HepG2 (cell line): ENCODE measurements around the gene LAMB4. TPM values are rescaled to one million over a fixed set of nuclear protein-coding genes. Genes with fewer than 3 reads are reported as not detected.

Experiments used
- ASH2L ChIP-seq: fragments of 300-600, 200-600 bp; sonication (generic); IDR thresholded peaks from 2 replicates; pipeline ENCODE4 v1.7.0; 2017; ENCODE audit warnings: low read depth, mild to moderate bottlenecking, moderate library complexity, mixed read lengths, low read length; ENCODE audit not compliant: insufficient read length
- BCL6 ChIP-seq: IDR thresholded peaks from 2 replicates; pipeline ENCODE4 v1.6.1; 2016; ENCODE audit warnings: missing genetic modification reagents, missing compliant biosample characterization
- CENPBD1 ChIP-seq: sonication (generic); formaldehyde crosslinking; IDR thresholded peaks from 2 replicates; pipeline ENCODE4 v1.8.0; 2022; ENCODE audit warnings: missing genetic modification reagents, low read depth, mild to moderate bottlenecking, borderline replicate concordance
- CREM ChIP-seq, 2 experiments: sonication (generic) in 1 of 2; formaldehyde crosslinking in 1 of 2; IDR thresholded peaks; 2 replicates each; pipeline versions ENCODE4 v1.4.0 to v1.6.1; 2016 to 2020; ENCODE audit warnings: antibody characterized with exemption in 1 of 2, mild to moderate bottlenecking in 1 of 2, missing genetic modification reagents in 1 of 2
- FOXA3 ChIP-seq: IDR thresholded peaks from 2 replicates; pipeline ENCODE4 v1.6.1; 2016; ENCODE audit warnings: missing genetic modification reagents, missing compliant biosample characterization
- KAT8 ChIP-seq: IDR thresholded peaks from 2 replicates; pipeline ENCODE4 v1.6.1; 2016; ENCODE audit warnings: missing genetic modification reagents, missing compliant biosample characterization
- LBX2 ChIP-seq: sonication (generic); formaldehyde crosslinking; IDR thresholded peaks from 2 replicates; pipeline ENCODE4 v1.5.0; 2020; ENCODE audit warnings: missing genetic modification reagents, mild to moderate bottlenecking, borderline replicate concordance
- MAZ ChIP-seq, 2 experiments: sonication (generic) in 1 of 2; formaldehyde crosslinking in 1 of 2; IDR thresholded peaks; 2 replicates each; pipeline versions ENCODE4 v1.5.0 to v1.6.1; 2012 to 2020; ENCODE audit warnings: low read depth in 2 of 2, mild to moderate bottlenecking in 2 of 2, borderline replicate concordance in 1 of 2, improper control_type of control experiment in 1 of 2, low read length in 1 of 2, missing genetic modification reagents in 1 of 2, moderate library complexity in 1 of 2
- MEF2D ChIP-seq: sonication (generic); formaldehyde crosslinking; IDR thresholded peaks from 2 replicates; pipeline ENCODE4 v1.5.1; 2020; ENCODE audit warnings: mild to moderate bottlenecking, missing genetic modification reagents
- PAXIP1 ChIP-seq: sonication (generic); formaldehyde crosslinking; conservative IDR thresholded peaks from 2 replicates; pipeline ENCODE4 v1.4.0; 2020; ENCODE audit warnings: mild to moderate bottlenecking, missing genetic modification reagents, moderate library complexity
- SIX1 ChIP-seq: sonication (generic); formaldehyde crosslinking; IDR thresholded peaks from 2 replicates; pipeline ENCODE4 v1.4.0; 2020; ENCODE audit warnings: missing genetic modification reagents, borderline replicate concordance
- TAF15 ChIP-seq: fragments of 200-400 bp; formaldehyde crosslinking; IDR thresholded peaks from one replicate; pipeline ENCODE4 v1.6.1; 2018; ENCODE audit warnings: mild to moderate bottlenecking, low read depth, low read length; ENCODE audit not compliant: poor library complexity, severe bottlenecking
- THAP11 ChIP-seq: IDR thresholded peaks from 2 replicates; pipeline ENCODE4 v1.6.1; 2016; ENCODE audit warnings: missing biosample characterization, missing genetic modification reagents
- ZGPAT ChIP-seq: IDR thresholded peaks from 2 replicates; pipeline ENCODE4 v1.6.1; 2016; ENCODE audit warnings: mild to moderate bottlenecking
- ZNF446 ChIP-seq: sonication (generic); formaldehyde crosslinking; IDR thresholded peaks from 2 replicates; pipeline ENCODE4 v1.5.0; 2020; ENCODE audit warnings: mild to moderate bottlenecking, missing genetic modification reagents
- polyA plus RNA-seq, 8 experiments: library from polyadenylated mRNA; depleted of rRNA in 3 of 8; stranded (reverse) in 7 of 8; unstranded in 1 of 8; fragments of >200 nt; fragmentation: Illumina TruSeq in 4 of 8; extraction: Trizol in 4 of 8; gene quantifications; 2 replicates each; pipeline versions ENCODE4 v1.2.1 to v1.2.3, GENCODE V29; 2011 to 2016; ENCODE audit warnings: low read depth in 4 of 8, missing spikeins in 1 of 8, mixed read lengths in 1 of 8; ENCODE audit not compliant: insufficient read depth in 1 of 8
- total RNA-seq, 5 experiments: library from RNA; depleted of rRNA; stranded (reverse); fragments of >200 nt; fragmentation: Illumina TruSeq; extraction: Trizol; gene quantifications; 2 replicates each; pipeline ENCODE4 v1.2.3, GENCODE V29; 2016; ENCODE audit warnings: low read depth in 1 of 5
- TF ChIP-seq, protein P1 (sequence below): sonication (generic); formaldehyde crosslinking; IDR thresholded peaks from 2 replicates; pipeline ENCODE4 v1.5.1; 2020; ENCODE audit warnings: missing genetic modification reagents, mild to moderate bottlenecking, borderline replicate concordance
- TF ChIP-seq, protein P2 (sequence below): IDR thresholded peaks from 2 replicates; pipeline ENCODE4 v1.4.0; 2020; ENCODE audit warnings: mild to moderate bottlenecking, missing genetic modification reagents

Gene LAMB4
- total and polyA plus RNA-seq, 2 of the 13 experiments (the other 11 are each of a cell fraction or from before 2014, with no cell fraction given) = 0.05 TPM; not detected in 1

DNA sequence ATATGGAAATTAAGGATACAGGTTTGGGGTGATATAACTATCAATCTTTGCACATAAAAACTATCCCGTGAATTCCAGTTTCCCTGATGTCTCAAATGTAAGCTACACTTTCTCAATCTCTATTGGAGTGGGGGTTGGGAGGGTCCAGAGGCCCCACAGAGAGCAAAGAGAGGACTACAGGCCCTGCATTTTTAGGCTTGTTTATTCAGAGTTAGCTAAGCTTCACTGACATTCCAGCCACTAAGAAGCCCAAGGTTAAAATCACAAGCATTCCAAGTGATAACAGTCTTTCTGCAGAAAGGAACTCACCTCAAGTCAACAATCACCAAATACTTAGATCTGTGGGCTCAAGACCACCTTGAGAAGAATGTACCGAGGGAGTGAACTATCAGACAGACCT, 95.6 kb downstream of the LAMB4 start (continued):
- TF ChIP-seq LBX2 (CRISPR knock-in tag) (no peak), MEF2D (CRISPR knock-in tag) (no peak), FOXA3 (peak; percentile 91), KAT8 (CRISPR knock-in tag) (no peak; the same call in none of the 2 replicates), ZGPAT (CRISPR knock-in tag) (peak; percentile 74), ZNF446 (CRISPR knock-in tag) (no peak), SIX1 (CRISPR knock-in tag) (peak; percentile 29; the same call in 1 of the 2 replicates), MAZ (IDR thresholded peaks at IDR 0.05; ENCODE audit: borderline replicate concordance, low read depth, low read length) (peak; percentile 63; the same call in 1 of the 2 replicates), MAZ (CRISPR knock-in tag; IDR thresholded peaks at IDR 0.05; ENCODE audit: low read depth) (no peak), PAXIP1 (CRISPR knock-in tag) (peak; percentile 84), ASH2L (peak; percentile 42), THAP11 (CRISPR knock-in tag) (peak; percentile 31; the same call in 1 of the 2 replicates), CREM (IDR thresholded peaks at IDR 0.05) (peak; percentile 77), CREM (CRISPR knock-in tag; IDR thresholded peaks at IDR 0.05) (no peak), TAF15 (no peak), CENPBD1 (CRISPR knock-in tag) (0 out of 2 replicates have a peak, but pooled peaks have one; percentile 39), BCL6 (CRISPR knock-in tag) (peak; percentile 83)
- TF ChIP-seq, protein P1, sequence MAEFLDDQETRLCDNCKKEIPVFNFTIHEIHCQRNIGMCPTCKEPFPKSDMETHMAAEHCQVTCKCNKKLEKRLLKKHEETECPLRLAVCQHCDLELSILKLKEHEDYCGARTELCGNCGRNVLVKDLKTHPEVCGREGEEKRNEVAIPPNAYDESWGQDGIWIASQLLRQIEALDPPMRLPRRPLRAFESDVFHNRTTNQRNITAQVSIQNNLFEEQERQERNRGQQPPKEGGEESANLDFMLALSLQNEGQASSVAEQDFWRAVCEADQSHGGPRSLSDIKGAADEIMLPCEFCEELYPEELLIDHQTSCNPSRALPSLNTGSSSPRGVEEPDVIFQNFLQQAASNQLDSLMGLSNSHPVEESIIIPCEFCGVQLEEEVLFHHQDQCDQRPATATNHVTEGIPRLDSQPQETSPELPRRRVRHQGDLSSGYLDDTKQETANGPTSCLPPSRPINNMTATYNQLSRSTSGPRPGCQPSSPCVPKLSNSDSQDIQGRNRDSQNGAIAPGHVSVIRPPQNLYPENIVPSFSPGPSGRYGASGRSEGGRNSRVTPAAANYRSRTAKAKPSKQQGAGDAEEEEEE (CRISPR knock-in tag) = no peak
- TF ChIP-seq, protein P2, sequence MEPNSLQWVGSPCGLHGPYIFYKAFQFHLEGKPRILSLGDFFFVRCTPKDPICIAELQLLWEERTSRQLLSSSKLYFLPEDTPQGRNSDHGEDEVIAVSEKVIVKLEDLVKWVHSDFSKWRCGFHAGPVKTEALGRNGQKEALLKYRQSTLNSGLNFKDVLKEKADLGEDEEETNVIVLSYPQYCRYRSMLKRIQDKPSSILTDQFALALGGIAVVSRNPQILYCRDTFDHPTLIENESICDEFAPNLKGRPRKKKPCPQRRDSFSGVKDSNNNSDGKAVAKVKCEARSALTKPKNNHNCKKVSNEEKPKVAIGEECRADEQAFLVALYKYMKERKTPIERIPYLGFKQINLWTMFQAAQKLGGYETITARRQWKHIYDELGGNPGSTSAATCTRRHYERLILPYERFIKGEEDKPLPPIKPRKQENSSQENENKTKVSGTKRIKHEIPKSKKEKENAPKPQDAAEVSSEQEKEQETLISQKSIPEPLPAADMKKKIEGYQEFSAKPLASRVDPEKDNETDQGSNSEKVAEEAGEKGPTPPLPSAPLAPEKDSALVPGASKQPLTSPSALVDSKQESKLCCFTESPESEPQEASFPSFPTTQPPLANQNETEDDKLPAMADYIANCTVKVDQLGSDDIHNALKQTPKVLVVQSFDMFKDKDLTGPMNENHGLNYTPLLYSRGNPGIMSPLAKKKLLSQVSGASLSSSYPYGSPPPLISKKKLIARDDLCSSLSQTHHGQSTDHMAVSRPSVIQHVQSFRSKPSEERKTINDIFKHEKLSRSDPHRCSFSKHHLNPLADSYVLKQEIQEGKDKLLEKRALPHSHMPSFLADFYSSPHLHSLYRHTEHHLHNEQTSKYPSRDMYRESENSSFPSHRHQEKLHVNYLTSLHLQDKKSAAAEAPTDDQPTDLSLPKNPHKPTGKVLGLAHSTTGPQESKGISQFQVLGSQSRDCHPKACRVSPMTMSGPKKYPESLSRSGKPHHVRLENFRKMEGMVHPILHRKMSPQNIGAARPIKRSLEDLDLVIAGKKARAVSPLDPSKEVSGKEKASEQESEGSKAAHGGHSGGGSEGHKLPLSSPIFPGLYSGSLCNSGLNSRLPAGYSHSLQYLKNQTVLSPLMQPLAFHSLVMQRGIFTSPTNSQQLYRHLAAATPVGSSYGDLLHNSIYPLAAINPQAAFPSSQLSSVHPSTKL (CRISPR knock-in tag) = peak; percentile 92
